Measurements from ENCODE around the gene WIPF1.

WIPF1 gene

GRCh38 chr2:174597345-174598047, at the start of gene WIPF1:
WIPF1 (minus strand) TSS chr2:174597804; CDS start chr2:174585573, 12,231 bp downstream.
- H3K4me3 ChIP-seq = peak within 1 kb of the TSS; percentile 24 to 39 (median 30)
- H3K27ac ChIP-seq = peak within 1 kb of the TSS; percentile 10 to 96 (median 84)

- Histone ChIP-seq H3K27ac (no peak overlapping the region), H3K4me3 (no peak overlapping the region)
Observed at GRCh38 chr2:174645296-174645695, 47.7 kb upstream of the WIPF1 start.

- Histone ChIP-seq H3K4me3 (no peak overlapping the region), H3K27ac (no peak overlapping the region)
Observed at GRCh38 chr2:174644406-174644805, 46.8 kb upstream of the WIPF1 start.

DNA sequence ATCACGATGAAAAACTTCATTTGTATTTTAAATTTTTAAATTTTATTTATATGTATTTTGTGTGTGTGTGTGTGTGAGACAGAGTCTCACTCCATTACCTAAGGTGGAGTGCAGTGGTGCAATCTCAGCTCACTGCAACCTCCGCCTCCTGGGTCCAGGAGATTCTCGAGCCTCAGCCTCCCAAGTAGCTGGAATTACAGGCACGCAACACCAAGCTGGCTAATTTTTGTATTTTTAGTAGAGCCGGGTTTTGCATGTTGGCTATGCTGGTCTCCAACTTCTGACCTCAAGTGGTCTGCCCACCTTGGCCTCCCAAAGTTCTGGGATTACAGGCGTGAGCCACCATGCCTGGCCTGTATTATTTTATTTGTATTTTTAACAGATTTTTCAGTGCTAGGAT, 45.8 kb upstream of the WIPF1 start:
- Histone ChIP-seq H3K27ac (no peak overlapping the region), H3K4me3 (no peak overlapping the region)

DNA sequence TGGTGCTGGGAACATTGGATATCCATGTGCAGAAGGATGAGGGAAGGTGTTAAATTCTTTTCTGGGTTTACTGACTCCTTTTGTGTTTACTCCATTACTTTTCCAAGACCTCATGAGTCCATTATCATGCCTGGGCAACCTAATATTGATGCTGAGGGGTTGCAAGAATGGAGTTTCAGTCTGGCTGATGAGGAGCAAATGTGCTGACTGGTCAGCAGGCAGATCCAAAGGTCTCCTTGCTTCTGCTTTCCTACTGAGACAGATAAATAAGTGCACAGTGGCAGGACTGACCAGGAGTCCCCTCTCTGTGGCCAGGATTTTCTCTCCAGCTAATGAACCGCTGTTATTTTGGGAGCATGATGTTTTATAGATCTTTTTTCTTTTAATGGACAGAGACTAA, 43.6 kb upstream of the WIPF1 start:
- H3K27ac ChIP-seq = no peak overlapping the region
- no peak overlapping the region for H3K4me3 ChIP-seq

DNA sequence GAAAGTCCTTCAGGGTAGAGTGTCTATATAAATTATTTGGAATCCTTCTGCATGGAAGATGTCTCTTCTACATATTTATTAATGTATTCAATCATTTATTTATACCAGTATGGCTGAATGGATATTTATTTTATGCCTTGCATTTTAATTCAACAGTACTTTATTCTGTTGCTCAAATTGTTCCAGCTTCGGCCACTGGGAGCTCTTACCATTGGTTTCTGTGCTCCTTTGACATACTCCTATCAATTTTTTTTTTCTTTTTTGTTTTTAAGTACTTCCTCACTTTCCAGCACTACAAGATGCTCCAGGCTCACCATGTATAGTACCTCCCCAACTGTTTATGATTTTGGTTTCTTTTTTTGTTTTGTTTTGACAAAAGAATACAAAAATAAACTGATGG, 39.4 kb upstream of the WIPF1 start:
- Histone ChIP-seq H3K27ac (peak overlapping the region in 4 of 21 experiments; percentile 87 to 96 (median 90)), H3K4me3 (no peak overlapping the region)

DNA sequence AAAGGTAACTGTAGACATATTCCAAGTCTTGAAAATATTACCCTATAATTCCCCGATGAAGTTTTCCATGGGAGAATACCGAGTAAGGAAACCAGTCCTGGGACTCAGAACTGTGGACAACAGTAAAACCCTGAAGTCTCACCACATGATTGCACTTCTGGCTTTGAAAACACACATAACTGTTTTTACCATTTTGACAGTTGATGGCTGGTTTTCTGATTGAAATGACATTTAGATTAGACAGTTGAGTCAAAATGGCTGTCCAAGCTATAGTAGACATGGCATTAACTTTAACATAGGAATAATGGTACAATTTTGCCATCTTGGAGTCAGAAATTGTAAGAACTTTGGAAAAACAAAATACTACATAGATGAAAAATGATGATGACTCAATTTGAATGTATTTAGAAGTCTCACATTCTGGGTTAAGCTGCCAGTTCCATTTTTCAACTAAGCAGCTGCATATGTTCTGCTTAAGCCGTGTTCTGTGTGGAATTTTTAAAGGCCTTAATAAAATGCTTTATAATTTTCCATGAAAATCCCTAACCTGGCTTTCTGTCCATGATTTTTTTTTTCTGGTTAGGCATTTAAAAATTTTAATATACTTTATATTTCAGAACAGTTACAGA, 38.3 kb upstream of the WIPF1 start:
- Histone ChIP-seq H3K4me3 (no peak overlapping the region), H3K27ac (peak overlapping the region in 15 of 21 experiments; percentile 5 to 96 (median 81))

DNA sequence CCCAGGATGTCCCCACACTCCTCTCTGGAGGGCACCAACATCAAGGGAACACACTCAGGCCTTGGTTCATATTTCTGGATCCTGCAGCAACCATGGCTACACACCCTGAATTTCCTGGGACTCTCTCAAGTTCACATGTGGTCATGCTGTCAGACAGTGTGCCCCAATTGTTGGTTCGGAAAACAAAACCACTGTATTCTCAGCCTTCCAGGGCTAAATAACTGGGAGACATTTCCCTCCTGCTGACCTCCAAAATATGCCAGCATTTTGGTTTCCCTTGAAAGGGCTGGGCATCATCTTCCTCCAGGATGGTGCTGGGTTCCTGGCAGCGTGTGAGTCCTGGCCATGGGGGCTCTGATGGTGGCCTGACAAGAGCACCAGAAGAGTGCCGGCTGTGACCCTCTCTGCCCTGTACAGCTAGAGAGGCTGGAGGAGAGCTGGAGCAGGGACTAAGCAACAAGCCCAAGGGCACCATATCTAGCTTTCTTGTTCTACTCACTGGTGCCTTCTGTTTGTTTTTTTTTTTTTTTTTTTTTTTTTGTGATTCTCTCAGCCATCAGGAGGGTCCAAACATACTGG, 37.5 kb upstream of the WIPF1 start:
- peak overlapping the region in 1 of 7 experiments; percentile 33 for H3K4me3 ChIP-seq
- peak overlapping the region in 20 of 21 experiments; percentile 45 to 96 (median 79) for H3K27ac ChIP-seq

DNA sequence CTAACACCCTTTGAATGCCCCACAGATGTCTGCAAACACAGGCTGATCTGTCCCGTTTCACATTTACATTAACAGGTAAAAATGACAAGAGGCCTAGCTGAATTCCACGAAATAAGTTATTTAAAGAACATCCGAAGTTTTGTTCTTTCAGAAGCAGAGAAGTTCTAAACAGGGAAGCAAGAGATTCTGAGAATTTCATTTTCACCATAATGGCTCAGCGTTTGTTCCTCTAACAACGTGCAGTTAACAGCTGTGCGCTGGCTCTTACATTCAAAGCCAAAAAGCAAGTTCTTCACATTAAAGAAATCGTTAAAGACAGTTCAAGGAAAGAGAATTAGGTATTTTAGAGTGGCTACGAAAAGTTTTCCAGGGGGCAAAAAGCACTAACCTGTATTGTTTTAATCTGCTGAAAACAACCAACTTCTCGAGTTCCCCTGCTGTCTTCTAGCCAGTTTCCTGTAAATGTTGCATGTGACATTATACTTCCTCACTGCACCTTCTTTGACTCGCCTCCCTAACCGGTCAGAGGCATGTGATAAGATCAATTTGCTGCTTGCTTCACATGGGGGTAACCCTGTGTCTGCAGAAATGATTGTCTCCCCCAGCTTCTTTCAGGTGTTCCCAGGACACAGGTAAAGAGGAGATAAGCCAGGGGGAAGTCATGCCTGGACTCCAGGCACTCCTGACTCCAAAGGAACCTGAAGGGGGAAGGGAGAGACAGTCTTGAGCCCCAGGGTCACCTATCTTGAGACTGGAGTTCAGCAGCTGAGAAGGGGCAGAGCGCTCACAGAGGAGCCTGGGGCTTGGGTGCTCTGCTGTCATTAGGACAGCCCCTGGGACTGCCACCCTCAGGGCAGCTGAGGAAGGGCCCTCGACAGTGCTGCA, 36.8 kb upstream of the WIPF1 start:
- Histone ChIP-seq H3K4me3 (peak overlapping the region; percentile 3 to 34 (median 25)), H3K27ac (peak overlapping the region; percentile 9 to 96 (median 78))

DNA sequence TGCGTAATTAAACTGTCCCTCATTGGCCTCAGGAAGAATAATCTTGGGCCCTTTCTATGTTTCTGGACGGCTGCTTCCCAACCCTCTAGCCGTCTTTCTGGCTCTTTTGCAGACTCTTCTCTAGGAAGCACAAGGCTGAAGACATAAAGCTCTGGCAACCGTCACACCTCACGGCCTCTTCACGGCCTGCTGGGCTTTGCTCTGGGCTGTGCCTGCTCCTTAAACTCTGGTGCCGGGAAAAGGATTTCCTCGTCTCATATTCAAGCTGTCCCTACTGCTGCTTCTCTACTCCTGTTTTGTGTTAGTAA, 36.0 kb upstream of the WIPF1 start:
- peak overlapping the region in 20 of 21 experiments; percentile 45 to 96 (median 79) for H3K27ac ChIP-seq
- H3K4me3 ChIP-seq = peak overlapping the region; percentile 3 to 34 (median 25)

GRCh38 chr2:174632841-174633622, 35.4 kb upstream of the WIPF1 start:
- Histone ChIP-seq H3K4me3 (peak overlapping the region; percentile 3 to 34 (median 25)), H3K27ac (peak overlapping the region in 20 of 21 experiments; percentile 45 to 96 (median 79))

DNA sequence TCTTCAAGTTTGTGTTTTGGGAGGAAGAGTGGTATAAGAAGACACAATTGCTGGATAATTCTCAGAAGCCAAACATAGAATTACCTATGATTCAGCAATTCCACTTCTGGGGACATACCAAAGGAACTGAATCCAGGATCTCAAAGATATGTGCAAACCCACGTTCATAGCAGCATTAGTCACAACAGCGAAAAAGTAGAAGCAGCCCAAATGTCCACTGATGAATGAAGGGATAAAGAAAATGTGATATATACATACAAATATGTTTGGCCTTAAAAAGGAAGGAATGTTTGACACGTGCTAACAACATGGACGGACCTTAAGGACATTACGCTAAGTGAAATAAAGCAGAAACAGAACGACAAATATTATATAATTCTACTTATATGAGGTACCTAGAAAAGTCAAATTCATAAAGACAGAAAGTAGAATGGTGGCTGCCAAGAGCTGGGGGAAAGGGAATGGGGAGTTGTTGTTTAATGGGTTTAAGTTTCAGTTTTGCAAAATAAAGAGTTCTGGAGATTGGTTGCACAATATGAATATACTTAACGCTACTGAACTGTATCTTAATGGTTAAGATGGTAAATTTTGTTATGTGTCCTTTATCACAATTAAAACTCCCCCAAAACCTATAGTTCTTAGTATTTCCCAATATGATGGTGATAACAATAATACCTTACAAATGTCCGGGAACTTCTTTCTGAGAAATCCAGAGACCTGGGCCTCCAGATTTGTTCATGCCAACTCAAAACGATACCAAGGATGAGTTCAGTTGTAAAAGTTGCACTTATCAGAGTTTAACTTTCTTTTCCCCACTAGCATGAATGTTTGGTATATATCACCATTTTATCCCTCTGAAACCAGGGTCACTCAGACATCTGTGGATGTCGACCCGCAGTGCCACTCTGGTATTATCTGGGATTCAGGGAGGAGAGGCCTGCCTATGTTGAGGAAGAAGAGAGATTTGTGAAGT, 33.7 kb upstream of the WIPF1 start:
- H3K27ac ChIP-seq = peak overlapping the region in 13 of 21 experiments; percentile 12 to 96 (median 65)

GRCh38 chr2:174630107-174630506, 32.5 kb upstream of the WIPF1 start:
- Histone ChIP-seq H3K4me3 (no peak overlapping the region), H3K27ac (peak overlapping the region in 13 of 21 experiments; percentile 10 to 96 (median 52))

More for the DNA sequence above, 33.7 kb upstream of the WIPF1 start:
- H3K4me3 ChIP-seq = no peak overlapping the region

GRCh38 chr2:174629506-174629905, 31.9 kb upstream of the WIPF1 start:
- Histone ChIP-seq H3K4me3 (no peak overlapping the region), H3K27ac (peak overlapping the region in 10 of 21 experiments; percentile 5 to 96 (median 46))

GRCh38 chr2:174628528-174629169, 31.0 kb upstream of the WIPF1 start:
- Histone ChIP-seq H3K27ac (peak overlapping the region in 6 of 21 experiments; percentile 17 to 96 (median 52)), H3K4me3 (no peak overlapping the region)

DNA sequence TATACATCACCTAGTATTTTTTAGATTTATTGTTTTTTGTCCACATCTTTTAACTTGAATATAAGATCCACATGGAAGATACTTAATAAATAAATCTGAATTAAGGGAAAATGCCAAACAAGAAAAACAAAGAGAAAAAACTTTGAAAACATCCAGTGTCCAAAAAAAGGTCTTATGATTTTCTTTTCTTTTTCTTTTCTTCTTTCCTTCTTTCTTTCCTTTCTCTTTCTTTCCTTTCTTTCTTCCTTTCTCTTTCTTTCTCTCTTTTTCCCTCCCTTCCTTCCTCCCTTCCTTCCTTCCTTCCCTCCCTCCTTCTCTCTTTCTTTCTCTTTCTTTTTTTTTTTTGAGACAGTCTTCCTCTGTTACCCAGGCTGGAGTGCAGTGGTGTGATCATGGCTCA, 29.6 kb upstream of the WIPF1 start:
- H3K27ac ChIP-seq = peak overlapping the region in 1 of 21 experiments; percentile 17
- no peak overlapping the region for H3K4me3 ChIP-seq

DNA sequence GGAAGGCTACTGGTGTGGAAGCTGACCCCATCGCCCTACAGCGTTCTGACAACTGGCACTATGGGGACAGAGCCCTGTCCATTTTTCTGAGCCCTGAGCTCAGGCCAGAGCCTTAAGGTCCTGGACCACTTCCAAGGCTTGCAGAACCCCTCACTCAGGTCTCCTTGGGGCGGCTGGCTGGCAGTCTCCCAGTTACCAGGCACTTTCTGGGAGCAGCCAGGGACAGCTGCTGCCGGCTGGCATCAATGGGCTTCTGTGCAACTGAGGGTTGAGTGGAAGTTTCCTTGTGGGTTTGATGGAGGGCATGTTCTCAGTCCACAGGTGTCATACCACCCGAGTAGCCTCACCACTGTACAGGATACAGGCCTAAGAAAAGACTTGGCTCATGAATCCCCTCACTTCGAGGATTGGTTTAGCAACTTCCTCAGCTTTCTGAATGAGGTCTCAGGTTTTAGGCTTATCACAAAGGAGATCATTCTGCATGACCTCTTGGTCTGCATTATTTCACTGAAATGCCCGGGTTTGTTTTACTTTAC, 27.4 kb upstream of the WIPF1 start:
- no peak overlapping the region for H3K4me3 ChIP-seq
- H3K27ac ChIP-seq = peak overlapping the region in 1 of 21 experiments; percentile 13
